Upper lobe of left lung (tissue), 6 donors: ENCODE data around the gene FCER1A. TPM values are rescaled to one million over a fixed set of nuclear protein-coding genes. Genes with fewer than 3 reads are reported as not detected.

Experiments
- ATAC-seq, 2 donors: fragments of 200-7000 bp; cut with Tn5 transposase; one replicate each; pipeline ENCODE4 v1.9.1; 2022; ENCODE audit warnings: mild to moderate bottlenecking in 2 of 2, moderate library complexity in 2 of 2; ENCODE audit not compliant: low FRiP score in 2 of 2
- DNase-seq, 2 donors: peaks; one replicate each; pipeline ENCODE4 v3.0.0-alpha.2; 2019 to 2020
- H3K27ac ChIP-seq, 4 donors: fragments of 200-600 bp; sonication (generic); one replicate each; pipeline ENCODE4 v1.5.1; 2016 to 2019
- H3K27me3 ChIP-seq, 4 donors: fragments of 200-600 bp; sonication (generic); one replicate each; pipeline ENCODE4 v1.5.1; 2017 to 2019
- H3K36me3 ChIP-seq, 4 donors: fragments of 200-600 bp; sonication (generic); one replicate each; pipeline ENCODE4 v1.5.1; 2016 to 2019
- H3K4me1 ChIP-seq, 4 donors: fragments of 200-600 bp; sonication (generic); one replicate each; pipeline ENCODE4 v1.5.1; 2018 to 2019
- H3K4me3 ChIP-seq, 4 donors: fragments of 200-600 bp; sonication (generic); one replicate each; pipeline ENCODE4 v1.5.1; 2017 to 2019; ENCODE audit warnings: mild to moderate bottlenecking in 2 of 4, moderate library complexity in 1 of 4
- H3K9me3 ChIP-seq, 4 donors: fragments of 200-600 bp; sonication (generic); one replicate each; pipeline ENCODE4 v1.5.1; 2018 to 2019
- CTCF ChIP-seq, 6 experiments: fragments of 450-650 bp in 4 of 6; fragments of 200-600 bp in 2 of 6; sonication (generic) in 2 of 6; IDR thresholded peaks; one replicate each; pipeline ENCODE4 v1.5.1; 2016 to 2019; ENCODE audit warnings: antibody characterized with exemption in 6 of 6
- EP300 ChIP-seq, 4 donors: sonication (generic); formaldehyde crosslinking; IDR thresholded peaks; one replicate each; pipeline ENCODE4 v1.5.1; 2017; ENCODE audit warnings: antibody characterized with exemption in 4 of 4, control low read depth in 2 of 4
- POLR2A ChIP-seq, 4 donors: fragments of 450-650 bp; IDR thresholded peaks; one replicate each; pipeline ENCODE4 v1.5.1; 2016 to 2017; ENCODE audit warnings: antibody characterized with exemption in 4 of 4, mild to moderate bottlenecking in 2 of 4
- POLR2AphosphoS5 ChIP-seq, 2 donors: sonication (generic); formaldehyde crosslinking; IDR thresholded peaks; one replicate each; pipeline ENCODE4 v1.5.1; 2017; ENCODE audit warnings: antibody characterized with exemption in 2 of 2
- WGBS, 2 donors: methylation state at CpG; one replicate each; pipeline ENCODE4 v1.1.5; 2017 to 2018; 5-methylcytosine and 5-hydroxymethylcytosine counted together
- total RNA-seq, 6 donors: library from RNA; depleted of rRNA in 4 of 6; stranded (reverse); fragments of >200 nt in 4 of 6; gene quantifications; one replicate each; pipeline versions ENCODE4 v1.1.0 to v1.2.1, GENCODE V29; 2016 to 2021
- donor health status: DM: no; HTN: no; CAD: no; lungs with moderate emphysema.
- donor health status: DM: no; HTN: yes; CAD: no; lungs with severe emphysema.

FCER1A gene
- total RNA-seq, 6 donors from 2014 or later, result 0.98 to 11.8 (median 4.7) TPM; not detected in 2

- Histone ChIP-seq H3K36me3 (no peaks in the 10 kb centered on the region), H3K27me3 (no peaks in the 10 kb centered on the region), H3K4me3 (no peak overlapping the region), H3K9me3 (no peaks in the 10 kb centered on the region), H3K27ac (no peak overlapping the region), H3K4me1 (no peaks in the 10 kb centered on the region)
- TF ChIP-seq POLR2AphosphoS5 (IDR thresholded peaks at IDR 0.05) (no peak), CTCF (IDR thresholded peaks at IDR 0.05) (no peak), EP300 (IDR thresholded peaks at IDR 0.05) (no peak), POLR2A (IDR thresholded peaks at IDR 0.05) (no peak)
- ATAC-seq, result no peak
- no peak for DNase-seq
Observed at GRCh38 chr1:159275891-159276290, 26.2 kb upstream of the FCER1A start.

GRCh38 chr1:159279773-159280172 is 22.4 kb upstream of the FCER1A start:
- no peak for TF ChIP-seq CTCF (IDR thresholded peaks at IDR 0.05)
- no peak for TF ChIP-seq POLR2AphosphoS5 (IDR thresholded peaks at IDR 0.05)
- no peak for TF ChIP-seq POLR2A (IDR thresholded peaks at IDR 0.05)
- TF ChIP-seq EP300 (IDR thresholded peaks at IDR 0.05), result no peak
- Histone ChIP-seq H3K27ac (no peak overlapping the region), H3K36me3 (no peaks in the 10 kb centered on the region), H3K4me1 (peaks cover 0 to 5% (median 0%) of the 10 kb centered on the region in 4 donors), H3K4me3 (no peak overlapping the region), H3K9me3 (no peaks in the 10 kb centered on the region), H3K27me3 (no peaks in the 10 kb centered on the region)
- WGBS, 2 donors, result 49 to 57% methylated on average over 5 of the region's 5 CpGs
- ATAC-seq, result no peak
- no peak for DNase-seq

GRCh38 chr1:159282118-159282517 is 20.0 kb upstream of the FCER1A start:
- Histone ChIP-seq H3K36me3 (no peaks in the 10 kb centered on the region), H3K4me1 (peaks cover 0 to 5% (median 0%) of the 10 kb centered on the region in 4 donors), H3K9me3 (no peaks in the 10 kb centered on the region), H3K27me3 (no peaks in the 10 kb centered on the region), H3K27ac (no peak overlapping the region), H3K4me3 (no peak overlapping the region)
- no peak for ATAC-seq
- 11 to 15% methylated on average over 2 of the region's 2 CpGs for WGBS, 2 donors
- TF ChIP-seq EP300 (IDR thresholded peaks at IDR 0.05) (no peak), CTCF (IDR thresholded peaks at IDR 0.05) (no peak), POLR2A (IDR thresholded peaks at IDR 0.05) (no peak), POLR2AphosphoS5 (IDR thresholded peaks at IDR 0.05) (no peak)
- DNase-seq, result no peak

- no peak for TF ChIP-seq POLR2AphosphoS5 (IDR thresholded peaks at IDR 0.05)
- TF ChIP-seq EP300 (IDR thresholded peaks at IDR 0.05), result no peak
- TF ChIP-seq POLR2A (IDR thresholded peaks at IDR 0.05), result no peak
- no peak for TF ChIP-seq CTCF (IDR thresholded peaks at IDR 0.05)
- no peak overlapping the region for H3K27ac ChIP-seq
- H3K4me1 ChIP-seq, result no peaks in the 10 kb centered on the region
- ATAC-seq (no peak), DNase-seq (no peak)
- 63 to 68% methylated on average over 2 of the region's 2 CpGs for WGBS, 2 donors
- no peaks in the 10 kb centered on the region for H3K9me3 ChIP-seq
- no peak overlapping the region for H3K4me3 ChIP-seq
- H3K27me3 ChIP-seq, result no peaks in the 10 kb centered on the region
- no peaks in the 10 kb centered on the region for H3K36me3 ChIP-seq
Observed at GRCh38 chr1:159289060-159289459, 13.1 kb upstream of the FCER1A start.

- no peak for DNase-seq
- Histone ChIP-seq H3K9me3 (no peaks in the 10 kb centered on the region), H3K27me3 (no peaks in the 10 kb centered on the region), H3K4me3 (no peak overlapping the region), H3K36me3 (no peaks in the 10 kb centered on the region), H3K27ac (no peak overlapping the region), H3K4me1 (no peaks in the 10 kb centered on the region)
- no peak for ATAC-seq
- WGBS, 2 donors, result 74 to 82% methylated on average over 1 of the region's 1 CpG
- TF ChIP-seq POLR2A (IDR thresholded peaks at IDR 0.05), result no peak
- no peak for TF ChIP-seq CTCF (IDR thresholded peaks at IDR 0.05)
- no peak for TF ChIP-seq EP300 (IDR thresholded peaks at IDR 0.05)
- no peak for TF ChIP-seq POLR2AphosphoS5 (IDR thresholded peaks at IDR 0.05)
Observed at GRCh38 chr1:159291424-159291823, 10.7 kb upstream of the FCER1A start.
